ENCODE data around the gene GOLT1A. TPM values are rescaled to one million over a fixed set of nuclear protein-coding genes. Genes with fewer than 3 reads are reported as not detected.

Gene GOLT1A
- total RNA-seq, 1 donor from 2014 or later = 0.21 TPM

GRCh38 chr1:204169858-204170257, 43.9 kb downstream of the GOLT1A start:
- Mint-ChIP-seq H3K27ac (no peak overlapping the region), H3K27me3 (ENCODE audit: low read depth) (peaks cover 3% of the 10 kb centered on the region), H3K4me3 (ENCODE audit: low read depth) (no peak overlapping the region), H3K4me1 (ENCODE audit: low read depth) (no peaks in the 10 kb centered on the region), H3K9me3 (peaks cover 47% of the 10 kb centered on the region), H3K36me3 (ENCODE audit: low read depth) (no peaks in the 10 kb centered on the region)
- intact Hi-C loops (cut with micrococcal nuclease) = no loop called here
- DNase-seq (ENCODE audit: low spot score) = no peak

- intact Hi-C loops (cut with micrococcal nuclease) = no loop called here
- Mint-ChIP-seq H3K4me3 (ENCODE audit: low read depth) (no peak overlapping the region), H3K27ac (no peak overlapping the region), H3K9me3 (peaks cover 44% of the 10 kb centered on the region), H3K36me3 (ENCODE audit: low read depth) (no peaks in the 10 kb centered on the region), H3K4me1 (ENCODE audit: low read depth) (no peaks in the 10 kb centered on the region), H3K27me3 (ENCODE audit: low read depth) (no peaks in the 10 kb centered on the region)
- DNase-seq (ENCODE audit: low spot score) = no peak
Observed at GRCh38 chr1:204167730-204168129, 46.1 kb downstream of the GOLT1A start.

DNA sequence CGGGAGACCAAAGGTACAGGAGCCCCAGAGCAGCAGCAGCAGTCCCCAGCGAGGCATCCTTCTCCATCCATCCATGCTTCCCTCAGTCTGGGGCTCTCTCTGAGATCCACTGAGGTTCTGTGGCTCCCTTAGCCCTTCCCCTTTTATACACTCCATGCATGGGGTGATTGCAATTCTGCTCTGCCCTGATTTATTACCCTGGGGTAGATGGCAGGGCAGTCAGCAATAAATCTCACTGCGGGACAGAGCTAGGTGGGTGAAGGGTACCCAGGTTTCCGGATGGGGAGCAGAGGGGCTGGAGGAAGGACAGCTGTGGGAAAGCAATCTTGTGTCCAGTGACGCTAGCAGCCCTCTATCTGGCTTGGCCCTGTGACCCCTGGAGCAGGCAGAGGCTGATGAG, 47.6 kb downstream of the GOLT1A start, which contains the start of gene REN:
TSS of gene REN (minus strand) at position 119 of the 400 bp plus-strand sequence. CDS start at position 75, 44 bp downstream.
- peaks cover 2% of the 10 kb centered on the region for H3K27me3 Mint-ChIP-seq (ENCODE audit: low read depth)
- no peak within 1 kb of the TSS for H3K4me3 Mint-ChIP-seq (ENCODE audit: low read depth)
- no peak for DNase-seq (ENCODE audit: low spot score)
- intact Hi-C loops (cut with micrococcal nuclease) = no loop called here
- H3K9me3 Mint-ChIP-seq = peaks cover 32% of the 10 kb centered on the region
- H3K4me1 Mint-ChIP-seq (ENCODE audit: low read depth) = peaks cover 2% of the 10 kb centered on the region
- no peaks in the 10 kb centered on the region for H3K36me3 Mint-ChIP-seq (ENCODE audit: low read depth)
- no peak within 1 kb of the TSS for H3K27ac Mint-ChIP-seq

DNA sequence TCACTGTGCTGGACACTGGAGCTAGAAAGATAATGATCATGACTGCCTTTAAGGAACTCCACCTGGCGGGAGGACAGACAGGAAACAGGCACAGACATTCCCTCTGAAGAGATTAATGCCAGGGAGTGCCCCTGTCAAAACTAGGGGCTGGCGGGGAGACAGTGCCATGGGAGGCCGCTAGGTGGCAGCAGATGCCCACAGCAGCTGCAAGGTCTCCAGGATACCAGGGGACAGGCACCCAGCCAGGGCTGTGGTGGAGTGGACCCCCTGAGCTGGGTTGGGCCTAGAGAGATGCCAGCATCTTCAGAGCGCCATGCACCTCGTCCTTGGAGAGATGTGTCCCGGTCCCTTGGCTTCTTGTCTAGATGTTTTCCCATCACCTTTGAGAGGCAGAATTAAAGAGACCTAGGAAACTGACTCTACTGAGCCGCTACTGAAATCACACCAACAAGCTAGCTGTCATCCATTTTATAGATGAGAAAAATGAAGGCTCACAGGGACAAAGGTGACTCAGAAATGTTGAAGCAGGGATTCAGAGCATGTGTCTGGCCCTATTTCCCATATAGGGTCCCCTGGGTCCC, 51.2 kb downstream of the GOLT1A start:
- H3K4me1 Mint-ChIP-seq (ENCODE audit: low read depth) = peaks cover 2% of the 10 kb centered on the region
- intact Hi-C loops (cut with micrococcal nuclease) = loop anchor here (1.0 to 5.0 kb wide), 4 partner anchors 45 to 340 kb away; no protein-coding TSS in a partner anchor
- no peaks in the 10 kb centered on the region for H3K36me3 Mint-ChIP-seq (ENCODE audit: low read depth)

DNA sequence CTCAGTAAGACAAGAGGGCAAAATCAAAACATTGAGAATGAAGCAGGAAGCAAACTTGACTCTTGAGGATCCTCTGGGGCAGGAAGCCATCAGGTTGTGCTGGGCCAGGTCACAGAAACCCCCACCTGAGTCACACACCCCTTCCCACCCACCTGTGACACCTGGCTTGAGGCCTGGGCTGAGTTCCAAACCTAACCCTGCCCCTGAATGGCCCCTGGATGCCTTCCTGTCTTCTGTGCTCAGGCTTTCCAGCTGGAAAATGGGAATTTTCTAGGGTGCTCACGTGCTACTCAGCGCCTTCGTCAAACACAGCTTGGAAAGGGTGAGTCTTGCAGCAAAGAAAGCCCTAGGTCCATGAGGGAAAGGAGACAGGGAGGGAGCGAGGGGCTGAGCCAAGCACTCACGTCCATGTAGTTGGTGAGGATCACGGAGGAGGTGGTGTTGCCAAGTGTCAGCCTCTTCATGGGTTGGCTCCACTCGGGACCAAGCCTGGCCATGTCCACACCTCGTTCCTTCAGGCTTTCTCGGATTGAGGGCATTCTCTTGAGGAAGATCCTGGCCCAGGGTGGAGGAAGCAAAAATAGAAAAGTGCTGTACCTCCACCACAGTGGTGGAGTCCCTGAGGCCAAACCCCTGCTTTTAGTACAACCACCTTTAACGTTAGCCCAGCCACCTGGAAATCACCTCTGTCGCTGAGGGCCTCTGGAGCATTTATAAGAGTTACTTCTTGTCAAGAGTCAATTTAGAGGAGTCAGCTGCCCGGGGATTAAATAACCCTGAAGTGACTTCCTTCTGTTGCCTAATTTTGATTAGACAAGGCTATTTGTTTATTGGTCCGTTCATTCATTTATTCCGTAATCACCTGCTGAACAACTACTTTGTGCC, 51.9 kb downstream of the GOLT1A start:
- intact Hi-C loops (cut with micrococcal nuclease) = loop anchor here (1.0 to 5.0 kb wide), 4 partner anchors 45 to 340 kb away; no protein-coding TSS in a partner anchor
- Mint-ChIP-seq H3K4me3 (ENCODE audit: low read depth) (no peak overlapping the region), H3K4me1 (ENCODE audit: low read depth) (peaks cover 2% of the 10 kb centered on the region), H3K9me3 (no peaks in the 10 kb centered on the region), H3K36me3 (ENCODE audit: low read depth) (no peaks in the 10 kb centered on the region), H3K27me3 (ENCODE audit: low read depth) (peaks cover 2% of the 10 kb centered on the region), H3K27ac (no peak overlapping the region)
- DNase-seq (ENCODE audit: low spot score) = no peak

More for the DNA sequence above, 51.2 kb downstream of the GOLT1A start:
- Mint-ChIP-seq H3K27me3 (ENCODE audit: low read depth) (peaks cover 2% of the 10 kb centered on the region), H3K9me3 (peaks cover 5% of the 10 kb centered on the region), H3K27ac (no peak overlapping the region), H3K4me3 (ENCODE audit: low read depth) (no peak overlapping the region)
- peak; percentile 60 for DNase-seq (ENCODE audit: low spot score)

- no peak for DNase-seq (ENCODE audit: low spot score)
- peaks cover 2% of the 10 kb centered on the region for H3K4me1 Mint-ChIP-seq (ENCODE audit: low read depth)
- H3K9me3 Mint-ChIP-seq = no peaks in the 10 kb centered on the region
- H3K36me3 Mint-ChIP-seq (ENCODE audit: low read depth) = no peaks in the 10 kb centered on the region
- intact Hi-C loops (cut with micrococcal nuclease) = no loop called here
- H3K27me3 Mint-ChIP-seq (ENCODE audit: low read depth) = peaks cover 6% of the 10 kb centered on the region
- H3K4me3 Mint-ChIP-seq (ENCODE audit: low read depth) = no peak overlapping the region
- H3K27ac Mint-ChIP-seq = no peak overlapping the region
Observed at GRCh38 chr1:204157962-204158361, 55.8 kb downstream of the GOLT1A start.

GRCh38 chr1:204155881-204156280, 57.9 kb downstream of the GOLT1A start:
- no peak overlapping the region for H3K4me3 Mint-ChIP-seq (ENCODE audit: low read depth)
- no peak overlapping the region for H3K27ac Mint-ChIP-seq
- peaks cover under 1% of the 10 kb centered on the region for H3K4me1 Mint-ChIP-seq (ENCODE audit: low read depth)
- peaks cover 11% of the 10 kb centered on the region for H3K27me3 Mint-ChIP-seq (ENCODE audit: low read depth)
- H3K9me3 Mint-ChIP-seq = no peaks in the 10 kb centered on the region
- no peak for DNase-seq (ENCODE audit: low spot score)
- no peaks in the 10 kb centered on the region for H3K36me3 Mint-ChIP-seq (ENCODE audit: low read depth)
- intact Hi-C loops (cut with micrococcal nuclease) = no loop called here

DNA sequence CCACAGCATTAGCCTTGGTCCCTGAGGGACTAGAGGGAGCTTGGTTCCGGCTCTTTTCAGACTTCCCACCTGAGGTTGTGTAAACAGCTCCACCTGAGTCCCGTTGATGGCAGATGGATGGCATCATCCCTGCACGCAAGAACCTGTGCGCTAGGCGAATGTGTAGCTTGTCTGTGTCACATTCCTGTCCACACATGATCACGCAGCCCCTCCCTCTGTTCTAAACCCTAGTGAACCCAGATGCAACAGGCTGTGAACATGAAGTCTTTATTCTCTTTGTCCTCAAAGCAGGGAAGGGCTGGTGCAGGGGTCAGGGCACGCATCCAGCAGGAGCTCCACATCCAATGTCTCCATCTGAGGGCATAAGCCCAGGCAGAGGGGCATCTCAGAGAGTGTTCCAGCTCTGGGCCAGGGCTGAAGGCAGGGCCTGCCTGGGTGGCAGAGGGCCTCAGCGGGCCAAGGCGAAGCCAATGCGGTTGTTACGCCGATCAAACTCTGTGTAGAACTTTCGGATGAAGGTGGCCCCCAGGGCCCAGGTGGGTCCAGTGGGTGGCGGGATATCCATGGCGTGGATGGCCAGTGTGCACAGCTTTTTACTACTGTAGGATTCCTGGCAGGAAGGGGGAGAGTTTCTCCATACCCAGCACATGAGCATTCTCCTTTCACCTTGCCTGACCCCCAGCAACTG, 59.1 kb downstream of the GOLT1A start:
- H3K9me3 Mint-ChIP-seq = no peaks in the 10 kb centered on the region
- peaks cover 22% of the 10 kb centered on the region for H3K27me3 Mint-ChIP-seq (ENCODE audit: low read depth)
- peaks cover 2% of the 10 kb centered on the region for H3K4me1 Mint-ChIP-seq (ENCODE audit: low read depth)
- DNase-seq (ENCODE audit: low spot score) = no peak
- no peak overlapping the region for H3K4me3 Mint-ChIP-seq (ENCODE audit: low read depth)
- H3K27ac Mint-ChIP-seq = no peak overlapping the region
- no peaks in the 10 kb centered on the region for H3K36me3 Mint-ChIP-seq (ENCODE audit: low read depth)
- intact Hi-C loops (cut with micrococcal nuclease) = no loop called here

DNA sequence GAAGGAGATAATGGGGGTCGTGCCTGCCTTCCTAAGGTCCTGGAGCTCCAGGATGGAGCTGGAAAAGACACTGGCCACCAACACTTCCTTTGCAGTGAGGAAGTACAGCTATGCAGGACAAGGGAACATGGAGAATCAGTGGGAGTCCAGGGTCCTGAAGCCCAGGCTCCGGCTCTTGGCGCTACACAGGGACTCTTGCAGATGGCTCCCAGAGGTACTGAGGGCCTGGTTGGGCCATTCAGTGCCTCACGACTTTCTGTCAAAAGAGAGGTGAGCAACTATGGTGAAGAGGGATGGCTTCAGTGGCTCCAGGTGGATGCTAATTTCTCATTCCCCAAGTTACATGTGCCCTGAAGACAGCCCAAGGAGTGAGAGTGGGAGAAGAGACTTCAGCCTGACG, 60.1 kb downstream of the GOLT1A start:
- H3K4me3 Mint-ChIP-seq (ENCODE audit: low read depth) = no peak overlapping the region
- H3K4me1 Mint-ChIP-seq (ENCODE audit: low read depth) = peaks cover 2% of the 10 kb centered on the region
- intact Hi-C loops (cut with micrococcal nuclease) = no loop called here
- DNase-seq (ENCODE audit: low spot score) = no peak
- no peaks in the 10 kb centered on the region for H3K36me3 Mint-ChIP-seq (ENCODE audit: low read depth)
- no peak overlapping the region for H3K27ac Mint-ChIP-seq
- peaks cover 26% of the 10 kb centered on the region for H3K27me3 Mint-ChIP-seq (ENCODE audit: low read depth)
- H3K9me3 Mint-ChIP-seq = no peaks in the 10 kb centered on the region

DNA sequence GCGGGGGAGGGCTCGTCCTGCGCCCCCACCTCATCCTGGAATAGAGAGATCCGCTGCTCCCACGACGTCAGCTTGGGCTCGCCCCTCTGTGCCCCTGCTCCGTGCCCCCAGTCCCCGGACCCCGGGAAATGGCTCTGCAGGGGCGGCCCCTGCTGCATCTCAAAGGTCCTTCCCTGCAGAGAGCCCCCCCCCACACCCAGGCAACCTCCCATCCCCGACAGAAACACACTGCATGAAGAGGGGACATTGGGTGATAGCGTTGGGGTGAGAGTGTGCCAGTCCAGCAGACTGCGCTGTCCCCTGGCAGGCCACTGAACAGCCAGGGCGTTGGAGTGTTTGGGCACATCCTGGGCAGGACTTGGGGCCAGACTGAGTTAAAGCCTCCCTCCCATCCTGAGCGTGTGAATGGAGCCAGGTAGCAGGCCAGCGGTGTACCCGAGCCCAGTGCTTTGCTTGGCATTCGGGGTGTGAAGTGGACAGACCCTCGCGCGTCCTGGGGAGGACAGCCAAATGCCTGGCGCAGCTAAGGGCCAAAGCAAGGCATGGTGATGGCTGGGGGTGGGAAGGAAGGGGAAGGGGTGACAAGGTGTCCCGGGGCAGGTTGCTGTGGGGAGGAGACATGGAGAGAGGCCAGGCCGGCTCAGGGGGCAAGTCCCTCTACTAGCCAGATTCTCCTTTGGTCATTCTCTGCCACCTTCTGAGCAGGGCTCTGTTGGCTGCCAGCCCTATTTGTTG, 61.3 kb downstream of the GOLT1A start:
- Mint-ChIP-seq H3K27ac (no peak overlapping the region), H3K36me3 (ENCODE audit: low read depth) (no peaks in the 10 kb centered on the region), H3K4me3 (ENCODE audit: low read depth) (peak overlapping the region; percentile 54), H3K27me3 (ENCODE audit: low read depth) (peaks cover 26% of the 10 kb centered on the region), H3K4me1 (ENCODE audit: low read depth) (peaks cover 2% of the 10 kb centered on the region), H3K9me3 (no peaks in the 10 kb centered on the region)
- DNase-seq (ENCODE audit: low spot score) = no peak
- intact Hi-C loops (cut with micrococcal nuclease) = no loop called here

DNA sequence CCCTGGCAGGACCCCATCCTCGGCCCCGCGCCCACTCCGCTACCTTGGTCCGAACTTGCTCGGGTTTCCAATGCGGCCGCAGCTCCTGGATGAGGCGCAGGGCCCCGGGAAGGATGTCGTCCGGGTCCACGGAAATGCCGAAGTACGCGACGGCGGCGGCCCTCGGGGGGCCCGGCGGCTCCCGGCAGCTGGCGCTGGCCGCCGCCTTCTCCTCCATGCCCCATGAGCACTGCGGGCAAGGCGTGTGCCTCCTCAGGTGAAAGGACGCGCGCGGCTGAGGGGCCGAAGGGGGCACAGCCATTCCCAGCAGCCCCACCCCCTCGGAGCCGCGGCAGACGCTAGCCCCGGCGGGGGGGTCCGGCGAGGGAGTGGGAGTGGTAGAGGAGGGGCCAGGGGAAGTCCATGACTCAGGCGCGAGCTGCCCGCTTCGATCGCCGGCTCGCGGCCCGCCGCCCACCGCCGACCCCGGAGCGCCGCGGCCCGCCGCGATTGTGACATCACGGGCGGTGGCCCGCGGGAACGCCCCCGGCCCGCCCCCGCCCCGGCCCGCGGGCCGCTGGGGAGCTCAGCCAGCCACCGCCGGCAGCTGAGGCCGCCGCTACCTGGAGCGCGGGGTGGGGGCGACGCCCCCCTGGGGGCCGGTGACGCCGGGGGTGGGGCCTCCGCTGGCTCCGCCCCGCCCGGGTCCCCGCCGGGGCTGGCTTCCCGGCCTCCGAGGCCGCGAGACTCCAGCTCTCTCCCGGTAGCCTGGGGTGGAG, 62.1 kb downstream of the GOLT1A start, which contains the start of gene ETNK2:
TSS of gene ETNK2 (minus strand) at position 493 of the 758 bp plus-strand sequence. CDS start at position 301, 192 bp downstream.
- Mint-ChIP-seq H3K9me3 (no peaks in the 10 kb centered on the region), H3K27me3 (ENCODE audit: low read depth) (peaks cover 26% of the 10 kb centered on the region), H3K4me3 (ENCODE audit: low read depth) (peak within 1 kb of the TSS; percentile 61), H3K36me3 (ENCODE audit: low read depth) (no peaks in the 10 kb centered on the region), H3K4me1 (ENCODE audit: low read depth) (peaks cover 2% of the 10 kb centered on the region), H3K27ac (no peak within 1 kb of the TSS)
- peak; percentile 18 for DNase-seq (ENCODE audit: low spot score)
- intact Hi-C loops (cut with micrococcal nuclease) = no loop called here
